HG03175 (cell line): ENCODE results near the gene PTGES.

Experiments used
- ATAC-seq: cut with Tn5 transposase; IDR thresholded peaks from one replicate; pipeline ENCODE4 v1.9.1; 2021; ENCODE audit warnings: mild to moderate bottlenecking, moderate library complexity; ENCODE audit not compliant: unreplicated experiment

The PTGES gene

GRCh38 chr9:129720865-129721545, 31.8 kb downstream of the PTGES start:
- no peak for ATAC-seq

DNA sequence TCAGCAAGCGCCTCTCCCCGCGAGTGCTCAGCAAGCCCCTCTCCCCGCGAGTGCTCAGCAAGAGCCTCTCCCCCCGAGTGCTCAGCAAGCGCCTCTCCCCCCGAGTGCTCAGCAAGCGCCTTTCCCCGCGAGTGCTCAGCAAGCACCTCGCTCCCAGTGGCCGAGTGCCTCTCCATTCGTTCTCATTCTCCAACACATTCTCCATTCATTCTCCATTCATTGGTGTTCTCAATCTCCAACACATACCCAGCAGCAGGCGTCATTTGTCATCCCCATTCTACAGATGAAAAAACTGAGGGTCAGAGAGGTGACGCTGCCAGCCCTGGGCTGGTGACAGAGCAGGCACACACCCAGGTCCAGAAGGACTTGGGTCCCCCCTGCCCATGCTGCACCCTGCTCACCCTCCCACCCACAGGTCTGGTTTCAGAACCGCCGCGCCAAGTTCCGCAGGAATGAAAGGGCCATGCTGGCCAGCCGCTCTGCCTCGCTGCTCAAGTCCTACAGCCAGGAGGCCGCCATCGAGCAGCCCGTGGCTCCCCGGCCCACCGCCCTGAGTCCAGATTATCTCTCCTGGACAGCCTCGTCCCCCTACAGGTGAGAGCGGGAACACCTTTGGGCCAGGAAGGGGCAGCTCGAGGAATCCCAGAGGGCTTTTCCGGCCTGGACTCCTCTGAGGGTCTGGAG, 32.5 kb downstream of the PTGES start:
- ATAC-seq, result no peak

DNA sequence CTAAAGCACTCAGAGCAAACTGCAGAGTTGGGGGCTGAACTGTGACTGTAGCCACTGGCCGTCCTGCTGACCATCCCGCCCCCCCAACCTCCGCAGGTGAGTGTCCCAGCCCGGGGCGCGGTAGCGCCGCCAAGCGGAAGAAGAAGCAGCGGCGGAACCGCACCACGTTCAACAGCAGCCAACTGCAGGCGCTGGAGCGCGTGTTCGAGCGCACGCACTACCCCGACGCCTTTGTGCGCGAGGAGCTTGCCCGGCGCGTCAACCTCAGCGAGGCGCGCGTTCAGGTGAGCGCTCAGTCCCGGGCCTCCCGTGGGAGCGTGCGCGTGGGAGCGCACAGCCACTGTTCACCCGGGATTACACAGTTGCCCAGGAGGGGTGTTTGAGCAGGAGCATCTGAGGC, 33.7 kb downstream of the PTGES start:
- ATAC-seq, result no peak

- no peak for ATAC-seq
These were observed 34.2 kb downstream of the PTGES start for GRCh38 chr9:129718647-129719046.

DNA sequence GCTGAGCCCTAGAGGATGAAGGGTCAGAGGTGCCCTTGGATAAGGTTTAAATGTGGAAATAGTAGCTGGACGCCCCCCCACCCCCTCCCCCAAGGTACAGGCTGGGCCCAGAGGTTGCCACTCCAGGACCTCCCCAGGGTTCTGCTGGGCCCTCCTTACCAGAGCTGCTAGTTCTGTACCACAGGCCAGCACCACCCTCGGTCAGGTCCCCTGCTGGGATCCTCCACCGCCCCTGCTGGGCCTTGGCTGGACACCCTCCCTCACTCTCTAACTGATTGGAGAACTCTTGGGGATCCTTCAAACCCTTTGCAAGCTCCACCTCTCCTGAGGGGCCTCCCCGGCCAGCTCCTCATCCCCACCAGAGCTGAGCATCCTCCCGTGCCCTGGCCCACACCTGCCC, 34.9 kb downstream of the PTGES start:
- ATAC-seq, result no peak

GRCh38 chr9:129716091-129716490, 36.8 kb downstream of the PTGES start:
- no peak for ATAC-seq

- ATAC-seq, result no peak
These were observed 38.3 kb downstream of the PTGES start for GRCh38 chr9:129714511-129715061.

- no peak for ATAC-seq
These were observed 39.5 kb downstream of the PTGES start for GRCh38 chr9:129713402-129713679.

DNA sequence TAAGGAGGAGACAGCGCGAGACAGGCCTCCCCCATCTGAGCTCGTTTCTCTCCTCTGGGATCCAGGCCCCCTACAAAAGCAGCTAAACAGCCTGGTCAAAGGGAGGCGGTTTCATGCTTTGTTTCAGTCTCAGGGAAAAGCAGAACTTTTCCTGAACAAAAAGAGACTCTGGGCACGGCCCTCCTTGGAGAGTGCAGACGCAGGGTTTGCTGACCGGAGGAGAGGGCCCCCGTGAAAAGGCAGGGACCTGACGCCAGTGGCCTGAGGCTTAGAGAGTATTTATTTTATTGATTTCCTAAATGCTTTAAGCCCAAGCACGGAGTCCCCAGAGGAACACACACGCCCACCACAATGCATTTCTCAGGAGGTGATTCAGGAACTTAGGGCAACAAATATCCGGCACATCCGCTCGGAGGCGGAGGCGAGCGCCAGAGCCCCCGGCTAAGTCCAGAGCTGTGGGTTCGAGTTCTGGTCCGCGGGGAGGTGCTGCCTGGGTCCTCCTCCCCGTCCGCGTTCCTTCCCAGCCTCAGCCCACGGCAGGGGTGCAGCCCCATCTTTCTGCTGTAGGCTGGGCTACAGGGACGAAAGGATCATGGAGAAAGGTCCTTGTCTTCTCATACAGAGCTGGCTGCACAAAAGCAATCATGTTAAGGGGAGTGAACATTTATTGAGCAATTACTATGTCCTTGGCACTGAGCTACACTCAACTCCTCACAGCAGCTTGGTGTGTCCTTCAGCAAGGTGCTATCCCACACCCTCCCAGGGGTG, 40.0 kb downstream of the PTGES start:
- ATAC-seq, result no peak

- ATAC-seq, result no peak
These were observed 42.7 kb downstream of the PTGES start for GRCh38 chr9:129710169-129710453.

GRCh38 chr9:129709438-129710168, 43.2 kb downstream of the PTGES start:
- ATAC-seq, result no peak

DNA sequence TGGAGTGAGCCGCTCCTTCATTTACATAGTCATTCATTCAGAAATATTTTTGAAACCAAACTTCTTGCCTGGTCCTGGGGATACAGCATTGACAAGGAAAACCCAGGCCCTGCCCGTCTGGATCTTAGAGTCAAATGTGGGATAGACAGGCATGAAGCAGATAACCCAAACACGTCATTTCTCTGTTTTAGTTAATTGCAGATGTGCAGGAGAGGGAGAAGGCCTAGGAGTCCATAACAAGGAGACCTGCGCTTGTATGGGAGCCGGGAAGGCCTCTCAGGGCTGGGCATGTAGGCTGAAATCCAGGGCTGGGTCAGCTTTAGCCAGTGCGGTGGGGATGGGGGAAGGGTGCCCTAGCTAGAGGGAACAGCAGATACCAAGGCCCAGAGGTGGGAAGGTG, 44.0 kb downstream of the PTGES start:
- no peak for ATAC-seq

DNA sequence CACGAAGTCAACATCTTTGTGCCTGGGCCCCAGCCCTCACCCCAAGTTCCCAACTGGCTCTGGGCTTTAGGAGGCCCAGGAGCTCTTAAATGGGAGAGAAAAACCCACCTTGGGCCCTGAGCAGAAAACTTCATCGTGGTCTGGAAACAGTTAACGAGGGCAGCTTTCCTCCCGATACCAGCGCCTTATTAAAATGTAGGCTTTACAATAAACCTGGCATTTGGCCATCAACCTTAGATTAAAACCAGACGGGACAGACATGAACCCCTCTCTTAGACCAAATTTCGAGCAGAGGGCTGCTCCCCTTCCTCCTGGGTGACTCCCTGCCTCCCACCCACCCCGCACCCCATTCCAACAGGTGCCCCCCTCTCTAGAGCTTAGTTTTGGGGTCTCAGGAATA, 48.0 kb downstream of the PTGES start:
- ATAC-seq, result no peak

DNA sequence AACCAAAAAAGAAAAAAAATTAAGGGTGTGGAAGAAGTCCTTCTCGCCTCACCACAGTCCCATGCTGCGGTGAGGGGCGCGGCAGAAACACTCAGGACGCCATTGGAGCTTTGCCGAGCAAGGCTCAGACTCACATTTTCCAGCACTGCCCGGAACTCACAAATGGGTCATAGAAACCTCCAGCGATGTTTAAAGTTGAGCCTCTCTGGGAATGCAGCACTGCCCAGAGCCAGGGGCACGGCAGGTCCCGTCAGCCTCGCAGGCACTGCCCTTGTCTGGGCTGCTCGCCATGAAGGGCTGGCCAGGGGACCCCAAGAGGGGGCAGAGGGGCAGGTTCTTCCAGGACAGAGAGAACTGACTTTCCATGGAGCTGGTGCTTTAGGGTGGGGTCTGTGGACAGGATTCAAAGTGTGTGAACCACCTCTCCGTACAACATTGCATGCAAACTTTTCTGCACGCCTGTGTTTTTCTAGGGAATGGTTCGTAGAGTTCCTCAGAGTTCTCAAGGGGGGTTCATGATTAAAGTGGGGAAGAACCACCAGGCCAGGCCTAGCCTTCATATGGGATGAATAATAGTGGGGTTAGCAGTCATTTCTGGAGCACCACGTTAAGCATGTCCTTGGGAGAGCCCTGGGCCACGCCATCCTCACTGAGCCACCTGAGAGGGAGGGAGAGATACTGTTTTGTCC, 49.0 kb downstream of the PTGES start:
- no peak for ATAC-seq

DNA sequence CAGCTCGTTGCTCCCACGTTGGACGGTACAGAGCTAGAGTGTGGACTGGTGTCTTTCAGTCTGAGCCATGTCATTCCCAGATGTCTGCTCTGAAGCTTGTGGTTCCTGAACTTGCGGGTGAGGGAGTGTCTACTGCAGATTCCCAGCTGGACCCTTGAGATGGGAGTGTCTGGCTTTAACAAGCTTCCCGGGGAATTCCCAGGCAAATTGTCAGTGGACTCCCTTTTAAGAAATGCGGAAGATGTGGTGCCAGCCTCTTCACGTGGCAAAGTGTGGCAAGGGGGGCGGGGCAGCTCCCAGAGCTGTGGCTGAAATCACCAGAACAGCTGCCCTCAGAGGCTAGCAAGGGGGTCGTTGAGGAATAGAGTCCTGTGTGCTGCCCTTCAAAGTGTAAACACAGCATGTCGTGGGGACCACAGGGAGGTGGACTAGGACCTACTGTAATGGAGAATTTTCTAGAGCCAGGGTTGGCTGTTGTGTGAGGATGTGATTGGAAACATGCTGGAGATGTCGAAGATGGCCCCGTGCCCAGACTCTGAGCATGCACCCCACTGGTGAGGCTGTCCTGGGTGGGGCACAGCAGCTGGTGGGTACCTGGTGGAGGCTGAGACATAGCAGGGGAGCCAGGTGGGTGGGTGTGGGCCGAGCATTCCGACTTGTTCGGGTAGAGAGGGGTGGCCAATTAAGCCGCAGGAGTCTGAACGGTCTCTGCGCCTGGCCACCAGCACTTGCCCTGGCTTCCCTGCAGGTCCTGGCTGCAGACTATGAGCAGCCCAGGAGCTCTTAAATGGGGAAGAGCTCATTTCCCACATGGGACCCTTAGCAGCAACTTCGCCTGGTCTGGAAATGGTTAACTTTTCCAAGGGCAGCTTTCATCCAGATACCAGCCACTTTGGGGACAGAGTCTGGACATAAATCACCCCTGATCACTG, 50.0 kb downstream of the PTGES start:
- ATAC-seq, result no peak

DNA sequence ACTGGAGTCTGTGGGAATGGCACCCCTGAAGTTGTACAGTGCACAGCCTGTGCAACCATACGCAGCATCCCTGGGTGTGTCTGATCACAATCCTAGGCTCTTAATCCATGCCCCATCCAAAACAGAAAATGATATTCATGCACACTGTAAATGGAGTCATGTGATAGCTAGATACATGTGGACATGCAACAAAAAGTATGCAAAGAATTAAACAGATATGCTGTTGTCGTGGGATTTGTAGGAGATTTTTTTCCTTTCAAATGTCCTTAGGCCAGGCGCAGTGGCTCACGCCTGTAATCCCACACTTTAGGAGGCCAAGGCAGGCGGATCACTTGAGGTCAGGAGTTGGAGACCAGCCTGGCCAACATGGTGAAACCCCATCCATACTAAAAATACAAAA, 51.3 kb downstream of the PTGES start:
- ATAC-seq, result no peak

- no peak for ATAC-seq
These were observed 51.8 kb downstream of the PTGES start for GRCh38 chr9:129701054-129701453.

GRCh38 chr9:129698254-129698757, 54.5 kb downstream of the PTGES start:
- ATAC-seq, result no peak

- no peak for ATAC-seq
These were observed 55.1 kb downstream of the PTGES start for GRCh38 chr9:129697656-129698253.
